Hepatocyte (in vitro differentiated cells): ENCODE data around the gene IRF3.
A peak's percentile ranks its signal among the peaks of the same experiment; 100 is the strongest.

Source experiments
- EZH2 ChIP-seq: fragments of 200-600 bp; sonication (generic); IDR thresholded peaks from 2 replicates; pipeline ENCODE4 v1.6.1; 2016; ENCODE audit warnings: antibody characterized with exemption, mild to moderate bottlenecking, borderline replicate concordance
- EZH2phosphoT487 ChIP-seq: fragments of 200-600 bp; sonication (generic); IDR thresholded peaks from one replicate; pipeline ENCODE4 v1.6.1; 2018; ENCODE audit warnings: antibody characterized with exemption, mild to moderate bottlenecking, low read depth, moderate library complexity; ENCODE audit not compliant: unreplicated experiment, severe bottlenecking
- TF ChIP-seq, protein P1 (sequence below): fragments of 200-600 bp; sonication (generic); IDR thresholded peaks from 2 replicates; pipeline ENCODE4 v1.5.1; 2016; ENCODE audit warnings: antibody characterized with exemption, mild to moderate bottlenecking; ENCODE audit not compliant: poor library complexity

DNA sequence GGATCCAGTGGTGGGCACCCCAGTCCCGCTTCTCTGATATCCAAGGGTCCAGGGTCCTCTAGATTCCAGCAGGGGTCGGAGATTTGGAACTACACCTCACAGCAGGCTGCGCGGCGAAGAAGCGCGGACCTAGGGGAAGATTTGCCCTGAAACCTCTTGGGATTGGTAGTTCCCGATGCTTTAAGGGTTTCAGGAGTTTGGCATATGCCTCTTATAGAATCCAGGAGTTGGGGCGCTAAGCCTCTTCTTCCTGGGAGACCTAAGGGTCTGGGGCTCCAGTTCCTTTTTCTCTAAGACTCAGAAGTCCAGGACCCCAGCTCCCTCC lies 425 bp upstream of the IRF3 start:
- TF ChIP-seq, protein P1, sequence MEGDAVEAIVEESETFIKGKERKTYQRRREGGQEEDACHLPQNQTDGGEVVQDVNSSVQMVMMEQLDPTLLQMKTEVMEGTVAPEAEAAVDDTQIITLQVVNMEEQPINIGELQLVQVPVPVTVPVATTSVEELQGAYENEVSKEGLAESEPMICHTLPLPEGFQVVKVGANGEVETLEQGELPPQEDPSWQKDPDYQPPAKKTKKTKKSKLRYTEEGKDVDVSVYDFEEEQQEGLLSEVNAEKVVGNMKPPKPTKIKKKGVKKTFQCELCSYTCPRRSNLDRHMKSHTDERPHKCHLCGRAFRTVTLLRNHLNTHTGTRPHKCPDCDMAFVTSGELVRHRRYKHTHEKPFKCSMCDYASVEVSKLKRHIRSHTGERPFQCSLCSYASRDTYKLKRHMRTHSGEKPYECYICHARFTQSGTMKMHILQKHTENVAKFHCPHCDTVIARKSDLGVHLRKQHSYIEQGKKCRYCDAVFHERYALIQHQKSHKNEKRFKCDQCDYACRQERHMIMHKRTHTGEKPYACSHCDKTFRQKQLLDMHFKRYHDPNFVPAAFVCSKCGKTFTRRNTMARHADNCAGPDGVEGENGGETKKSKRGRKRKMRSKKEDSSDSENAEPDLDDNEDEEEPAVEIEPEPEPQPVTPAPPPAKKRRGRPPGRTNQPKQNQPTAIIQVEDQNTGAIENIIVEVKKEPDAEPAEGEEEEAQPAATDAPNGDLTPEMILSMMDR = peak; percentile 8
- TF ChIP-seq EZH2 = no peak
- no peak for TF ChIP-seq EZH2phosphoT487
